Measurements from ENCODE around the gene TMUB1.
"Not testable (repeated sequence)": the region's sequence is repeated elsewhere in the genome, so short reads cannot be mapped to it uniquely, and the experiment has no call there.

The TMUB1 gene

GRCh38 chr7:151057506-151057988, 25.7 kb downstream of the TMUB1 start, which contains the start of gene CDK5:
TSS of gene CDK5 (minus strand) at chr7:151057897. CDS start at chr7:151057848, 49 bp downstream.
- DNase-seq (ENCODE audit: low read depth in 4 of 4, low spot score in 1 of 4), result no peak

- no peak for DNase-seq (ENCODE audit: low read depth in 4 of 4, low spot score in 1 of 4)
Observed at GRCh38 chr7:151056666-151057505, 26.4 kb downstream of the TMUB1 start.

GRCh38 chr7:151056283-151056665, 27.0 kb downstream of the TMUB1 start:
- no peak for DNase-seq (ENCODE audit: low read depth in 4 of 4, low spot score in 1 of 4)

GRCh38 chr7:151053751-151054150, 29.5 kb downstream of the TMUB1 start:
- DNase-seq (ENCODE audit: low read depth in 4 of 4, low spot score in 1 of 4), result no peak

- DNase-seq (ENCODE audit: low read depth in 4 of 4, low spot score in 1 of 4), result no peak
Observed at GRCh38 chr7:151053096-151053495, 30.2 kb downstream of the TMUB1 start.

- DNase-seq (ENCODE audit: low read depth in 4 of 4, low spot score in 1 of 4), result peak in 2 of 4 experiments; percentile 33 to 44
Observed at GRCh38 chr7:151051108-151051507, 32.2 kb downstream of the TMUB1 start.

GRCh38 chr7:151048911-151049463, 34.3 kb downstream of the TMUB1 start:
- no peak for DNase-seq (ENCODE audit: low read depth in 4 of 4, low spot score in 1 of 4)

- DNase-seq (ENCODE audit: low read depth in 4 of 4, low spot score in 1 of 4), result no peak
Observed at GRCh38 chr7:151047976-151048815, 35.1 kb downstream of the TMUB1 start, which contains the start of gene ASIC3. TSS of gene ASIC3 (plus strand) at chr7:151048531. CDS start at chr7:151048886, 355 bp downstream.

- DNase-seq (ENCODE audit: low read depth in 4 of 4, low spot score in 1 of 4), result no peak
Observed at GRCh38 chr7:151046603-151047573, 36.4 kb downstream of the TMUB1 start.

- DNase-seq (ENCODE audit: low read depth in 4 of 4, low spot score in 1 of 4), result no peak
Observed at GRCh38 chr7:151045967-151046366, 37.3 kb downstream of the TMUB1 start.

GRCh38 chr7:151045262-151045661, 38.0 kb downstream of the TMUB1 start:
- DNase-seq (ENCODE audit: low read depth in 4 of 4, low spot score in 1 of 4), result no peak

GRCh38 chr7:151043959-151044358, 39.3 kb downstream of the TMUB1 start:
- no peak for DNase-seq (ENCODE audit: low read depth in 4 of 4, low spot score in 1 of 4)

- not testable (repeated sequence) for DNase-seq (ENCODE audit: low read depth in 4 of 4, low spot score in 1 of 4)
Observed at GRCh38 chr7:151043449-151043848, 39.8 kb downstream of the TMUB1 start.

GRCh38 chr7:151040616-151041375, 42.5 kb downstream of the TMUB1 start:
- no peak for DNase-seq (ENCODE audit: low read depth in 4 of 4, low spot score in 1 of 4)

GRCh38 chr7:151039850-151040548, 43.3 kb downstream of the TMUB1 start:
- DNase-seq (ENCODE audit: low read depth in 4 of 4, low spot score in 1 of 4), result no peak

GRCh38 chr7:151038951-151039849, 44.1 kb downstream of the TMUB1 start:
- DNase-seq (ENCODE audit: low read depth in 4 of 4, low spot score in 1 of 4), result peak in 3 of 4 experiments; percentile 36 to 84 (median 57)

- DNase-seq (ENCODE audit: low read depth in 4 of 4, low spot score in 1 of 4), result no peak
Observed at GRCh38 chr7:151035902-151036301, 47.4 kb downstream of the TMUB1 start.

Measured in stimulated activated CD4-positive, alpha-beta T cell treated with anti-CD3 and anti-CD28 coated beads, Interleukin-1b, Interleukin-23, amount 100 ng/mL, for 24 hours (primary cell).